Aorta (tissue), 5 donors: ENCODE measurements around the gene RASSF3. TPM values are rescaled to one million over a fixed set of nuclear protein-coding genes. Genes with fewer than 3 reads are reported as not detected.
A peak's percentile ranks its signal among the peaks of the same experiment; 100 is the strongest.
"Not testable (repeated sequence)": the region's sequence is repeated elsewhere in the genome, so short reads cannot be mapped to it uniquely, and the experiment has no call there.

Source experiments
- ATAC-seq: fragments of 200-7000 bp; cut with Tn5 transposase; one replicate; pipeline ENCODE4 v1.9.1; 2022; ENCODE audit warnings: moderate library complexity; ENCODE audit not compliant: low FRiP score
- DNase-seq, 2 donors: peaks; one replicate each; pipeline ENCODE4 v3.0.0-alpha.2; 2020
- H3K27ac ChIP-seq, 2 donors: one replicate each; pipeline ENCODE4 v1.5.1; 2013; ENCODE audit warnings: low read length in 2 of 2, mild to moderate bottlenecking in 2 of 2, moderate library complexity in 2 of 2, control low read depth in 1 of 2, inconsistent platforms in 1 of 2, low read depth in 1 of 2
- H3K27me3 ChIP-seq, 2 donors: one replicate each; pipeline ENCODE4 v1.6.1; 2013; ENCODE audit warnings: control low read depth in 1 of 2, low read length in 1 of 2, mild to moderate bottlenecking in 1 of 2, moderate library complexity in 1 of 2; ENCODE audit not compliant: insufficient read depth in 2 of 2, control insufficient read depth in 1 of 2
- H3K36me3 ChIP-seq, 2 donors: one replicate each; pipeline ENCODE4 v1.6.1; 2013; ENCODE audit warnings: control low read depth in 1 of 2, low read length in 1 of 2, mild to moderate bottlenecking in 1 of 2; ENCODE audit not compliant: insufficient read depth in 2 of 2, control insufficient read depth in 1 of 2
- H3K4me1 ChIP-seq, 2 donors: one replicate each; pipeline ENCODE4 v1.6.1; 2013; ENCODE audit warnings: low read length in 2 of 2, control low read depth in 1 of 2, mild to moderate bottlenecking in 1 of 2, moderate library complexity in 1 of 2; ENCODE audit not compliant: insufficient read depth in 2 of 2, control insufficient read depth in 1 of 2
- H3K4me3 ChIP-seq, 2 donors: one replicate each; pipeline ENCODE4 v1.5.1; 2013; ENCODE audit warnings: low read length in 2 of 2, control low read depth in 1 of 2, mild to moderate bottlenecking in 1 of 2
- H3K9me3 ChIP-seq: one replicate; pipeline ENCODE4 v1.6.1; 2013; ENCODE audit warnings: mild to moderate bottlenecking, low read length; ENCODE audit not compliant: control insufficient read depth
- WGBS, 2 donors: extraction: QIAGEN DNeasy Blood & Tissue Kit; methylation state at CpG; one replicate each; pipeline ENCODE4 v1.1.7; 2013; 5-methylcytosine and 5-hydroxymethylcytosine counted together
- intact Hi-C, 2 donors: fragments of 100-400 bp; cut with DNase I; formaldehyde crosslinking; loops; one replicate each; pipeline versions ENCODE4 v1.14.2 to v1.15.0; 2022
- polyA plus RNA-seq, 2 donors: library from polyadenylated mRNA; stranded (reverse); fragments of 200-250 nt; gene quantifications; one replicate each; pipeline ENCODE4 v1.2.3, GENCODE V29; 2013
- total RNA-seq, 2 donors: library from RNA; stranded (reverse); fragmentation: NEBNext Ultra II Directional; extraction: Animal tissue kit (Norgen Biotek cat#: 25700); gene quantifications; one replicate each; pipeline ENCODE4 v1.2.1, GENCODE V29; 2021
- donor health status: healthy with polysubstance abuse.
- donor health status: Bipolar disorder and iron deficiency.
- donor health status: DM: no; HTN: no; CAD: no.
- donor health status: DM: no; HTN: no; CAD: no.
- donor health status: DM: yes; HTN: yes; CAD: no.

The RASSF3 gene
- total and polyA plus RNA-seq, 4 donors = 85.1 to 445 (median 307) TPM

GRCh38 chr12:64621257-64621942 lies 11.1 kb downstream of the RASSF3 start:
- intact Hi-C loops = no loop called here
- Histone ChIP-seq H3K4me1 (peaks cover 4 to 8% of the 10 kb centered on the region in 2 donors), H3K27me3 (no peaks in the 10 kb centered on the region), H3K36me3 (no peaks in the 10 kb centered on the region), H3K9me3 (no peaks in the 10 kb centered on the region), H3K4me3 (no peak overlapping the region), H3K27ac (peak overlapping the region; percentile 23 to 43)
- 47 to 56% methylated on average over 13 of the region's 13 CpGs for WGBS, 2 donors
- ATAC-seq (peak; percentile 42), DNase-seq (peak; percentile 65 to 79)

GRCh38 chr12:64624035-64624434 lies 13.7 kb downstream of the RASSF3 start:
- no peaks in the 10 kb centered on the region for H3K9me3 ChIP-seq
- no peaks in the 10 kb centered on the region for H3K27me3 ChIP-seq
- intact Hi-C loops = no loop called here
- H3K4me3 ChIP-seq = no peak overlapping the region
- DNase-seq = no peak
- peaks cover 6 to 9% of the 10 kb centered on the region in 2 donors for H3K4me1 ChIP-seq
- WGBS, 2 donors = 78 to 83% methylated on average over 4 of the region's 4 CpGs
- no peak for ATAC-seq
- no peaks in the 10 kb centered on the region for H3K36me3 ChIP-seq
- H3K27ac ChIP-seq = peak overlapping the region; percentile 39 to 79

GRCh38 chr12:64625243-64626077 lies 15.2 kb downstream of the RASSF3 start:
- DNase-seq (peak; percentile 84), ATAC-seq (peak; percentile 87)
- Histone ChIP-seq H3K4me3 (no peak overlapping the region), H3K9me3 (no peaks in the 10 kb centered on the region), H3K27me3 (no peaks in the 10 kb centered on the region), H3K27ac (peak overlapping the region; percentile 10 to 49), H3K4me1 (peaks cover 5 to 7% of the 10 kb centered on the region in 2 donors), H3K36me3 (no peaks in the 10 kb centered on the region)
- WGBS, 2 donors = 2 to 3% methylated on average over 15 of the region's 15 CpGs
- intact Hi-C loops = no loop called here

GRCh38 chr12:64626588-64626987 lies 16.3 kb downstream of the RASSF3 start:
- H3K27me3 ChIP-seq, ATAC-seq, H3K9me3 ChIP-seq, intact Hi-C loops, H3K36me3 ChIP-seq, DNase-seq, H3K4me3 ChIP-seq: not testable (repeated sequence)
- WGBS, 2 donors = 96 to 98% methylated on average over 1 of the region's 1 CpG
- peaks cover 5 to 13% of the 10 kb centered on the region in 2 donors for H3K4me1 ChIP-seq
- peak overlapping the region; percentile 45 to 71 for H3K27ac ChIP-seq

GRCh38 chr12:64627771-64628170 lies 17.5 kb downstream of the RASSF3 start:
- H3K27ac ChIP-seq = peak overlapping the region in 1 of 2 donors; percentile 71
- no peaks in the 10 kb centered on the region for H3K36me3 ChIP-seq
- DNase-seq (no peak), ATAC-seq (peak; percentile 63)
- intact Hi-C loops = no loop called here
- H3K4me1 ChIP-seq = peaks cover 10 to 13% of the 10 kb centered on the region in 2 donors
- H3K27me3 ChIP-seq = no peaks in the 10 kb centered on the region
- no peaks in the 10 kb centered on the region for H3K9me3 ChIP-seq
- no peak overlapping the region for H3K4me3 ChIP-seq

GRCh38 chr12:64631197-64631596 lies 20.9 kb downstream of the RASSF3 start:
- 49 to 61% methylated on average over 5 of the region's 5 CpGs for WGBS, 2 donors
- H3K27me3 ChIP-seq = no peaks in the 10 kb centered on the region
- DNase-seq (no peak), ATAC-seq (no peak)
- H3K36me3 ChIP-seq = no peaks in the 10 kb centered on the region
- H3K4me3 ChIP-seq = no peak overlapping the region
- intact Hi-C loops = loop anchor here in 1 of 2 donors (5.0 kb wide), 1 partner anchor 36 kb away; no protein-coding TSS in a partner anchor
- H3K9me3 ChIP-seq = no peaks in the 10 kb centered on the region
- peak overlapping the region in 1 of 2 donors; percentile 42 for H3K27ac ChIP-seq
- peaks cover 16 to 17% of the 10 kb centered on the region in 2 donors for H3K4me1 ChIP-seq

GRCh38 chr12:64633011-64633939 lies 23.0 kb downstream of the RASSF3 start:
- 47 to 48% methylated on average over 5 of the region's 5 CpGs for WGBS, 2 donors
- Histone ChIP-seq H3K27ac (peak overlapping the region; percentile 68 to 84), H3K9me3 (no peaks in the 10 kb centered on the region), H3K27me3 (no peaks in the 10 kb centered on the region), H3K4me1 (peaks cover 11 to 17% of the 10 kb centered on the region in 2 donors), H3K4me3 (no peak overlapping the region), H3K36me3 (no peaks in the 10 kb centered on the region)
- ATAC-seq = no peak
- intact Hi-C loops = loop anchor here in 1 of 2 donors (5.0 kb wide), 1 partner anchor 34 kb away; no protein-coding TSS in a partner anchor
- no peak for DNase-seq

GRCh38 chr12:64633940-64634337 lies 23.6 kb downstream of the RASSF3 start:
- Histone ChIP-seq H3K4me3 (no peak overlapping the region), H3K9me3 (no peaks in the 10 kb centered on the region), H3K36me3 (no peaks in the 10 kb centered on the region), H3K27me3 (no peaks in the 10 kb centered on the region), H3K27ac (peak overlapping the region; percentile 68 to 84), H3K4me1 (peaks cover 11 to 14% of the 10 kb centered on the region in 2 donors)
- ATAC-seq = peak; percentile 65
- intact Hi-C loops = loop anchor here in 1 of 2 donors (5.0 kb wide), 1 partner anchor 33 kb away; no protein-coding TSS in a partner anchor
- DNase-seq = peak; percentile 81 to 87
